ENCODE data around the gene EGFL7.
"Not testable (repeated sequence)": the region's sequence is repeated elsewhere in the genome, so short reads cannot be mapped to it uniquely, and the experiment has no call there.

The EGFL7 gene

GRCh38 chr9:136698635-136699246 is 36.0 kb downstream of the EGFL7 start:
- no peak for DNase-seq (ENCODE audit: low spot score)

GRCh38 chr9:136700304-136700703 is 37.6 kb downstream of the EGFL7 start:
- DNase-seq (ENCODE audit: low spot score): no peak

DNA sequence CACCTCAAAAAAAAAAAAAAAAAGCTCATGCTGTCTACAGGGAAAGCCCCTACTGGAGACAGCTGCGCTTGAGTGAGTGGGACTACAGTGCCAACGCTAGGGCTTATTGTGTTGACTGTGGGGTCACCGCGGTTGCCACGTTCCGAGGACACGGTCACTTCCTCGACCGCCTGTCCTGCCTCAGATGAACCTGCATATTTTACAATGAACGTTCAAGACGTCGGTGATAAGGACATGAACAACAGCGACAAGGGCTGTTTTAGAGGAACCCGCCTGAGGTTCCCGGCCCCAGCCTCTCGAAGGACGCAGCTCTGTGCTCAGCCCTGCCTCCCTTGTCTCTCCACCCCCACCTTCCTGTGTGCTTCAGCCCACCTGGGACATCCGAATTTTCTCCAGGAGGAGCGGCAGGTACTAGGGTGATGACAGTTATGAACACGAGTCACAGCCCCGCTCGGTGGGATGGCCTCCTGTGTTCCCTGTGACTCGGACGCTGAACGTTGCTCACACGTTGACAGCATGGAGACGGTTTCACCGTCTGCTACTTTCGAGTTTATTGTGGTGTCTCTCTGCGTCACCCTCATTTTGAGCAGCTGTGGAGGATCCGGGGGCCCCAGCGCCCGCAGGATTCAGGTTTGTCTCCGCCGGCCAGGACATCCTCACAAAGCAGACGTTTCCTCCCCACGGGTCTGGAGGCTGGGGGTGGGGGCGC is 38.4 kb downstream of the EGFL7 start:
- DNase-seq (ENCODE audit: low spot score): peak; percentile 37

DNA sequence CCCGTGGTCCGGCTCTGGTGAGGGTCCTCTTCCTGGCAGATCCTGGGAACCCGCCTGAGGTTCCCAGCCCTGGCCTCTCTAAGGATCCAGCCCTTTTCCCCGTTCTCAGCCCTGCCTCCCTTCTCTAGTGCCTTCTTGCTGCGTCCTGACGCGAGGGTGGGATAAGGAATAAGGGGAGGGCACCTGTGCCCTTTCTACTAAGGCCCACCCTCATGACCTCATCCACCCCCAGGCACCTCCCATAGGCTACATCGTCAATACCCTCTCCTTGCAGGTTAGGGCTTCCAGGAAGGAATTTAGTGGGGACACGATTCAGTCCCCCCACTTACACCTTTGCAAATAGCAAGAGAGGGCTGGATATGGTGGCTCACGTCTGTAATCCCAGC is 38.9 kb downstream of the EGFL7 start:
- no peak for DNase-seq (ENCODE audit: low spot score)

DNA sequence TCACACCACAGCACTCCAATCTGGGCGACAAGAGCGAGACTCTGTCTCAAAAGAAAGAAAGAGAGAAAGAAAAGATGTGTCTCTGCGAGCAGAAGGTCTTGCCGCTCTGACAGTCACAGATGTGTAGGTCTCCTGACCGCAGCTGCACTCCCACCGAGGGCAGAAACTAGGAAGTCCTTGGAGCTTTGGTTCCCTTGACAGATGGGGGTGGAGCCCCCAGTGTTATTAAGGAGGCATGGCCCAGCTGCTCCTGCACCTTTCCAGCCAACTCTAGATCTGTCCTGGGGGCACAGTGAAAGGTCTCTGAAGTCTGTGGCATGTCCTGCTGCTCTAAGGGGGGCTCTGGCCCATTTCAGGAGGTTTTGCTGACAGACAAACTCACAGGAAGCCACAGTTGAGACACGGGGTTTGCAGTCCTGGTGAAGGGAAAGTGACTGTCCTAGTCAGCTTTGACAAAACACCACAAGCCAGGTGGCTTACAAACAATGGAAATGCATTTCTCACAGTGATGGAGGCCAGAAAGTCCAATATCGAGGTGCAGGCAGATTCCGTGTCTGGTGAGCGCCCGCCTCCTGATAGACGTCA is 40.7 kb downstream of the EGFL7 start:
- DNase-seq (ENCODE audit: low spot score): no peak

DNA sequence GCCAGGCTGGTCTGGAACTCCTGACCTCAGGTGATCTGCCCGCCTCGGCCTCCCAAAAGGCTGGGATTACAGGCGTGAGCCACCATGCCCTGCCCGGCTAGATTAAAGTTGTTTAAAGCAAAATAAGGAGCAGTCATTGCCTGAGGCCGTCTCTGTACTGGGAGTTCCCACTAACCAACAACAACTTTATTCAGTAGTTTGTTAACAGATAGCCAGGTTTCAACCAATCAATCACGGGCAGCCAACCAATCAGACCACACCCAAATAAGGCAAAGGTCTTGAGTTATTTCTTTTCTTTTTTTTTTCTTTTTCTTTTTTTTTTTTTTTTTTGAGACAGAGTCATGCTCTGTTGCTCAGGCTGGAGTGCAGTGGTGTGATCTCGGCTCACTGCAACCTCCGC is 42.0 kb downstream of the EGFL7 start:
- DNase-seq (ENCODE audit: low spot score): not testable (repeated sequence)

DNA sequence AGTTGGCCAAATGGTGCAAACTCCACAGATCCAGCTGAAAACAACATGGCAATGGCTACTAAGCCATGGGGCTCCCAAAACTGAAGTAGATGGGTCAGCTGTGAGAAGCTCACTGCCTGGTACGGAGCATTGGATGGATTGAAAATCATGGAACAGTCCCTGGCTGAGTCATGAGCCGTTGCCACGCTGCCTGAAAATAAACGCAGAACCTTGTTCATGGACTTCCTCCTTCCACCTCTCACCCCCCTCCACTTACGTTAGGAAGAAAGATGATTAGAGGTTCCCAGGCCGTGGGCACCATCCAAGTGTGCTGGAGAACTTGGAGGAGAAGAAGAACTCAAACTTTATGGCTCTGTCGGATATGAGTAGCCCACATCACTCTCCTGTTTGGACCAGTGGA is 42.8 kb downstream of the EGFL7 start:
- DNase-seq (ENCODE audit: low spot score): no peak

DNA sequence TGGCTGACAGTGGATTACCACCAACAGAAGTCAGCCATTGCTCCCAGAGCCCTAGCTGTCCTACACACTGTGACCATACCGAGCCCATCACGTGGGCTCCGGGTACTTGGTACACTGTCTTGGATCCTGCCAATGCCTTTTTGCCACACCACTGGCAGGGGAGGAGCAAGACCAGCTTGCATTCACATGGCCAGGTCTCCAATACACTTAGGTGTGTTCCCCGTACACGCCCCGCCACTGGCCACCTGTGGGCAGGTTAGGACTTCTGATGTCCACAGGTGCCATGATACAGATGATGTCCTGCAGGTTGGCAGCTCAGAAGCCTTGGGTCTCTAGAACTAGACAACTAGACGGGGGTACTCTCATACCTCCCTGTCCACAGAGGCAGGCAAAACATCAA is 44.3 kb downstream of the EGFL7 start:
- DNase-seq (ENCODE audit: low spot score): no peak

- DNase-seq (ENCODE audit: low spot score): no peak
Observed at GRCh38 chr9:136707849-136708517, 45.3 kb downstream of the EGFL7 start.

- DNase-seq (ENCODE audit: low spot score): no peak
Observed at GRCh38 chr9:136709454-136710109, 46.9 kb downstream of the EGFL7 start.

- DNase-seq (ENCODE audit: low spot score): no peak
Observed at GRCh38 chr9:136710543-136710942, 47.8 kb downstream of the EGFL7 start.

- not testable (repeated sequence) for DNase-seq (ENCODE audit: low spot score)
Observed at GRCh38 chr9:136711219-136711648, 48.5 kb downstream of the EGFL7 start.

GRCh38 chr9:136711751-136712689 is 49.3 kb downstream of the EGFL7 start, which contains the start of gene DIPK1B:
Gene DIPK1B, plus strand, starts transcription at chr9:136712572. Its CDS starts 94 bp downstream, at chr9:136712666.
- DNase-seq (ENCODE audit: low spot score): no peak

- no peak for DNase-seq (ENCODE audit: low spot score)
Observed at GRCh38 chr9:136712690-136713544, 50.2 kb downstream of the EGFL7 start.

DNA sequence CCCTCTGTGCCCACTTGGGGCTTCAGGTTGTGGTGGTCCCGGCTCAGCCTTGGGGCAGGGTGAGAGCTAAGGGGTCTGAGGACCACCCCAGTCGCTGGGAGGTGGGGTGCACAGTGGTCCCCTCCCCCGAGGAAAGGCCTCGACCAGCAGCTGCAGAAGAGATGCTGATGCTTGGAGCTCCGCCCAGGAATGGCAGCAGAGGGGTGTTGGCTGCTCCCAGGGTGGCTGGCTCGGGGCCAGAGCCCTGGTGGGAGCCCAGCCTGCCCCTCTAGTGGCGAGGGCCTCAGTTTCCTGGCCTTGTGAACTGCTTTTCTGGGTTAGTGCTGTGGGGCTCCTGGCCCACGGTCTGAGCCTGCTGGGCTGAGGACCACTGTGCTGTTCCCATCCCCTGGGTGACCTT is 50.8 kb downstream of the EGFL7 start:
- no peak for DNase-seq (ENCODE audit: low spot score)

DNA sequence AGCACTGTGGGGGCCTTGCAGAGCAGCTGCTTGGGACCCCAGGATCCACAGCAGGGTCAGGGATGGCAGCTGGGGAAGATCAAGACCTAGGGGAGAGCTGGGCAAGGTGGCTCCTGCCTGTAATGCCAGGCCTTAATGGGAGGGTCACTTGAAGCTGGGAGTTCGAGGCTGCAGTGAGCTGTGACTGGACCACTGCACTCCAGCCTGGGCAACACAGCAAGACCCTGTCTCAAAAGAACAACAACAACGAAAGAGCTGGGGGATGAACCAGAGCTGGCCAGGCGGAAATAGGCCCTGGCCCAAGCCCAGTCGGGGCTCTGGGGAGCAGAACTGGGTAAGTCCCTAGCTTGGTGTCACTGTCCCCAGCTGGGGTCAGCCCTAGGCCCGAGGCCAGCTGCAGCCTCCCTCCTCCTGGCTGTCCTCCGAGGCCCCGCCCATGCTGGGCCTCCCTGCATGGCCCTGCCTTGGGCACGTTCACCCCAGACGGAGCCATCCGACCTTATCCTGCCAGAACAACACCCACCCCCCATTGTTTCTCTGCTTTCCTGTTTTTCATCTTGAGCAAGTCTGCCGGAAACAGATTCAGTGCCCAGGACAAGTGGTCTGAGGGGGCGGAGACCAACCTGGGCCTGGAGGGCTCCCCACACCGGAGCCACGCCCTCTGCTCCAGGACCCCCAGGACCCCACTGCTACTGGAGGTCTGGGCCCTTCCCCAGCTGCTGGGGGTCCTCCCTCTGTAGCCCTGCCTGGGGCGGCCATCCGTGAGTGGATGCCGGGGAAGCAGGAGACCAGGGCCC is 51.6 kb downstream of the EGFL7 start:
- DNase-seq (ENCODE audit: low spot score): no peak

- DNase-seq (ENCODE audit: low spot score): no peak
Observed at GRCh38 chr9:136714893-136715274, 52.2 kb downstream of the EGFL7 start.

DNA sequence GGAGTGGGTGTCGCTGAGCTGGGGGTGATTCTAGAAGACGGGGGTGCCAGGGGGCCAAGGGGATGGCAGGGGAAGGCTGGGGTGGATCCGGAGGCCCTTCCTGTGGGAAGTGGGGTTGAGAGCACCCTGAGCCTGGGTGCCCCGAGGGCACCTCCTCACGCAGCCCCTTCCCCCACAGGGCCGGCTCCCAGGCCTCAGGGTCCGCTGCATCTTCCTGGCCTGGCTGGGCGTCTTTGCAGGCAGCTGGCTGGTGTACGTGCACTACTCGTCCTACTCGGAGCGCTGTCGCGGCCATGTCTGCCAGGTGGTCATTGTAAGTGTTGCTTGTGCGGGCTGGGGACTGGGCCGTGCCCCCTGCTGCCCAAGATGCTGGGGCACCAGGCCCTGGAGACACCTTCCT is 54.7 kb downstream of the EGFL7 start:
- DNase-seq (ENCODE audit: low spot score): no peak

All from CD4-positive, alpha-beta T cell treated with Interleukin-15 for 4 hours (primary cell).